AG04450 (cell line): ENCODE data around the gene GP1BA. TPM values are rescaled to one million over a fixed set of nuclear protein-coding genes. Genes with fewer than 3 reads are reported as not detected.

Source experiments
- CTCF ChIA-PET: fragments of 300-600, 350-600 bp; formaldehyde crosslinking; extraction: SDS; loops from one replicate; lab custom pipeline; 2022; ENCODE audit warnings: antibody characterized with exemption, inconsistent platforms; lab: Charles Lee
- POLR2A ChIA-PET: fragments of 350-600 bp; formaldehyde crosslinking; extraction: SDS; loops from one replicate; lab custom pipeline; 2021; ENCODE audit warnings: antibody characterized with exemption, inconsistent platforms; lab: Yijun Ruan, JAX
- DNase-seq: peaks from one replicate; pipeline ENCODE4 v3.0.0-alpha.2; 2011; ENCODE audit warnings: low read depth, low spot score
- H3K27ac ChIP-seq: one replicate; pipeline ENCODE4 v1.5.1; 2012; ENCODE audit warnings: low read depth, low read length, control low read depth
- H3K27me3 ChIP-seq: one replicate; pipeline ENCODE4 v1.6.0; 2012; ENCODE audit warnings: low read length; ENCODE audit not compliant: control insufficient read depth, insufficient read depth
- H3K4me3 ChIP-seq: 2 replicates; pipeline ENCODE4 v1.5.1; 2011; ENCODE audit warnings: mild to moderate bottlenecking, low read depth, low read length, control low read depth
- H3K9me3 ChIP-seq: 2 replicates; pipeline ENCODE4 v1.5.1; 2012; ENCODE audit warnings: low read length; ENCODE audit not compliant: control insufficient read depth, insufficient read depth
- CTCF ChIP-seq: IDR thresholded peaks from 2 replicates; pipeline ENCODE4 v1.5.1; 2011; ENCODE audit warnings: low read depth, low read length, control low read depth, inconsistent platforms
- polyA plus RNA-seq: library from polyadenylated mRNA; depleted of rRNA; stranded (reverse); fragments of >200 nt; gene quantifications from 2 replicates; pipeline ENCODE4 v1.2.3, GENCODE V29; 2011

GP1BA gene
- polyA plus RNA-seq, 1 experiment: not detected

- no peak for TF ChIP-seq CTCF
- no peak for DNase-seq
- peaks cover 7% of the 10 kb centered on the region; the same call in 1 of the 2 replicates for H3K9me3 ChIP-seq
- H3K4me3 ChIP-seq: no peak overlapping the region
- no peaks in the 10 kb centered on the region for H3K27me3 ChIP-seq
- CTCF ChIA-PET: no interaction called here
- POLR2A ChIA-PET: no interaction called here
- no peak overlapping the region for H3K27ac ChIP-seq
Observed at GRCh38 chr17:4895121-4895520, 37.0 kb upstream of the GP1BA start.

- Histone ChIP-seq H3K27ac (no peak overlapping the region), H3K27me3 (no peaks in the 10 kb centered on the region), H3K4me3 (no peak overlapping the region), H3K9me3 (peaks cover 14% of the 10 kb centered on the region; the same call in 1 of the 2 replicates)
- CTCF ChIA-PET: interaction anchor here (0.6 kb wide), 1 partner anchor 175 kb away, joined by 3 read pairs; no protein-coding TSS in a partner anchor
- DNase-seq: no peak
- peak; percentile 19 for TF ChIP-seq CTCF
- POLR2A ChIA-PET: interaction anchor here (0.6 kb wide), 1 partner anchor 71 kb away, joined by 4 read pairs; no protein-coding TSS in a partner anchor
Observed at GRCh38 chr17:4895657-4896331, 36.3 kb upstream of the GP1BA start.

- no peak for DNase-seq
- POLR2A ChIA-PET: interaction anchor here (0.6 kb wide), 1 partner anchor 71 kb away, joined by 4 read pairs; no protein-coding TSS in a partner anchor
- CTCF ChIA-PET: interaction anchor here (0.6 kb wide), 1 partner anchor 176 kb away, joined by 3 read pairs; no protein-coding TSS in a partner anchor
- no peak overlapping the region for H3K4me3 ChIP-seq
- H3K27ac ChIP-seq: no peak overlapping the region
- H3K9me3 ChIP-seq: peaks cover 22% of the 10 kb centered on the region; the same call in 1 of the 2 replicates
- no peak for TF ChIP-seq CTCF
- peaks cover 2% of the 10 kb centered on the region for H3K27me3 ChIP-seq
Observed at GRCh38 chr17:4896332-4897197, 35.5 kb upstream of the GP1BA start.

- POLR2A ChIA-PET: no interaction called here
- DNase-seq: no peak
Observed at GRCh38 chr17:4897198-4897687, 34.8 kb upstream of the GP1BA start.

More at GRCh38 chr17:4897198-4897687, 34.8 kb upstream of the GP1BA start:
- Histone ChIP-seq H3K27ac (no peak overlapping the region), H3K4me3 (no peak overlapping the region), H3K27me3 (peaks cover 2% of the 10 kb centered on the region), H3K9me3 (peaks cover 26% of the 10 kb centered on the region; the same call in 1 of the 2 replicates)
- CTCF ChIA-PET: interaction anchor here (0.7 kb wide), 1 partner anchor 381 kb away, joined by 4 read pairs; no protein-coding TSS in a partner anchor
- TF ChIP-seq CTCF: no peak
